Jurkat, Clone E6-1 (cell line): ENCODE data around the gene SUPT3H.

Experiments
- DNase-seq: peaks from one replicate; pipeline ENCODE4 v3.0.0-alpha.2; 2011; ENCODE audit warnings: low read depth, low spot score
- H3K4me3 ChIP-seq: 2 replicates; pipeline ENCODE4 v1.5.1; 2011; ENCODE audit warnings: mild to moderate bottlenecking, low read length, control low read depth, moderate library complexity

SUPT3H gene

DNA sequence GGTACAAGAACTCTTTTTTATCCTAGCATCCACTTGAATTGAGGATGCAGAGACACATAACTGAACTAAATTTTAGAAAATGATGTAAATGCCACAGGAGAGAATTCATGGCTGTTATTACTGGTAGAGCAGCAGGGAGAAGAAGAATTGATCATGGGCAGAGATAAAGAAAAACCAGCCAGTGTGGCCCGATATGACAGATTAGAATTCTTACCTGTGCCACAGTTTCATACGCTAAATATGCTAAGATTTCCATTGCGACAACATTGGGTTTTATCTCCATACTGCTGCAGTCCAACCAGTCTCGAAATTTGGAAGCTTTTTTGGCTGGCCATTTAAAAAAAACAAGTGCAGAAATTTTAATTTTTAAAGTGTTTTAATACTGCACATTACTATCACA lies 423.5 kb downstream of the SUPT3H start:
- DNase-seq, result no peak
- no peak overlapping the region for H3K4me3 ChIP-seq

DNA sequence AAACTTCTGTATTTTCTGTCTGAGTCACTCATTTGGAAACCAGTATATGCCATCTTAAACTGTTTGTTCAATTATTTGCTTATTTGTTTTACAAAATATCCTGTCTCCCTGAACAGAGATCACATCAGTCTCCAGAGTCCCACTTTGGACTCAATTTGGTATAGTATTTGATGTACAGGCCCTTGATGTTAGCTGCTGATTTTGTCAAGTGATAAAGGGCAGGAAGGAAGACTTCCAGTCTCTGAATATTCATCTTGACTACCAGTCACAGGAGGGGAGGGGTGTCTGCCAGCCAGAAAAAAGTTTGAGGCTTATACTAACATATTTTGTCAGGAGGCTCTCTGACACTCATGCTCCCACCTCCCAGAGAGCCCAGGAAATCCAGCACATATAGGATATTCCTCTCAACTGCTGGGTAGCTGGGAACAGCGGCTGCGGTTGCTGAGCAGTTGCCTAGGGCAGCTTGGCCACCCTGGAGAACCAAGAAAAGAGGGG lies 426.4 kb downstream of the SUPT3H start:
- H3K4me3 ChIP-seq, result no peak overlapping the region
- peak; percentile 49 for DNase-seq

DNA sequence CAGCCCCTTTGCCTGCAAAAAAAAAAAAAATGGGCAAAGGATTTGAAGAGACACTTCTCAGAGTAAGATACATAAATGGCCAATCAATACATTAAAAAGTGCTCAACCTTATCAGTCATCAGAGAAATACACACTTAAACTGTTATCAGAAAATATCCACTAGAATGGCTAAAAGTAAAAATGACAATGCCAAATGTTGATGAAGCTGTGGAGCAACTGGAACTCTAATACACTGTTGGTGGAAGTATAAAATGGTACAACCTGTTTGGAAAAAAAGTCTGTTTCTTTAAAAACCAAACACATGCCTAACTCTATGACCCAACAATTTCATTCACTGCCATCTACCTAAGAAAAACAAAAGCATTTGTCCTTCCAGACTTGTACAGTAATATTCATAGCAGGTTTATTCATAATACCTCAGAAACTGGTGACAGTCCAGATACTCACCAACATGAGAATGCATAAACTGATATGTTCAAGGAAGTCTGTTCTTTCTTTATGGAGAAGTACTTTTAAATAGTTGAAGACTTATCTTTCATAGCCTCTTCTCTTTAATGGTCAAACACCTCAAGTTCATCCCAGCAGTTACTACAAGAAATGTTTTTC lies 428.0 kb downstream of the SUPT3H start:
- no peak overlapping the region for H3K4me3 ChIP-seq
- DNase-seq, result no peak

DNA sequence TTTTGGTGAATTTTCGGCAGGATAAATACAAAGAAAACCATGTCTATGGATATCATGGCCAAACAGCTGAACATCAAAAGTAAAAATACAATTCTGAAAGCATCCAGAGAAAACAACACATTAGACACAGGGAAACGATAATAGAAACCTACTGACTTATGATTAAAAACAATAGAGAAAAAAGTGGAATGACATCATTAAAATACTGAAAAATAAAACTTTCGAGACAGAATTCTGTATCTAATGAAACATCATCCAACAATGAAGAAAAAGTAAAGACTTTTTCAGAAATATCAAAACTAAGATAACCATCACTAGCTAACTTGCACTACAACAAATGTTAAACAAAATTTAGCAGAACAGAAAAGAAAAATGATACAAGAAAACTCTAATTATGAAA lies 434.2 kb downstream of the SUPT3H start:
- no peak for DNase-seq
- H3K4me3 ChIP-seq, result no peak overlapping the region

DNA sequence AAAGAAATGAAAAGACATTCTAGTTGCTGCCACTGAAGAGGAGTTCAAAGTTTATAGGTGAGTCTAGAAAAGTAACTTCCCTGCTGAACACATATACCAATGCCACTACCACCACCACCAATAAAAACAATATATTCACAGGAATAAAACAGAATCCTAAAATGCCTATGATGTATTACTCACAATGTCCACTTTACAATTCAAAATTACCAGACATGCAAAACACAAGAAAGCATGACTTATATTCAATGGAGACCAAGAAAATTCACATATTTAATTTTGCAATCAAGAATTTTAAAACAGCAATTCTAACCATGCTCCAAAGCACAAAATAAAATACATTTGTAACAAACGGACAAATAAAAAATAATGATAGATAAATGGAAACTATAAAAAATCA lies 434.9 kb downstream of the SUPT3H start:
- H3K4me3 ChIP-seq, result no peak overlapping the region
- no peak for DNase-seq

DNA sequence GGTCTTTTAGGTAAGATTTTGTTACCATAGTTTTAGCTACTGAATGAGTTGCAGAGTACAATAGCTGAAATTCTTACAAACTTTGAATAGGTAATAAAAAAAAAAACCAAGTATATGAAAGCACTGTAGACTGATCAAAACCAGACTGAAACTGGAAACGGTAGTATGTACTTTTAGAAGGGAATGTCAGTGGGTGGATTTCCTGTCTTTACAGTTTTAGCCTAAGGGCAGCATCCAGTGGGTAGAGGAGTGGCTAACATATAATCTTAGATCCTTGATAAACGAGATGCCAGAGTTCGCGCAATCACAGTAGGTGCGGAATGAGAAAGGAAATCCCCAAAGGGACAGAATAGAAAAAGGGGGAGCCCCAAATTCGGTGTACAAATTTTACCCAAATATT lies 435.5 kb downstream of the SUPT3H start:
- H3K4me3 ChIP-seq, result no peak overlapping the region
- DNase-seq, result no peak

DNA sequence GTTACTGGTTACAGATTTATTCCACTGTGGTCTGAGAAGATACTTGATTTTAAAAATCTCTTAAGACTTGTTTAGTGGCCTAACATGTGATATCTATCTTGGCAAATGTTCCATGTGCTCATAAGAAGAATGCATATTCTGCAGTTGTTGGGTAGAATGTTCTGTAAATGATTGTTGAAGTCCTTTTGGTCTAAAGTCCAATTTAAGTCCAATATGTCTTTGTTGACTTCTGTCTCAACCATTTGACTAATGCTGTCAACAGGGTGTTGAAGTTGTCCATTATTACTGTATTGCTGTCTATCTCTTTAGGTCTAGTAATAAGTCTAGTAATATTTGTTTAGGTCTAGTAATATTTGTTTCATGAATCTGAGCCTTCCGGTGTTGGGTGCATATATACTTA lies 437.4 kb downstream of the SUPT3H start:
- no peak for DNase-seq

DNA sequence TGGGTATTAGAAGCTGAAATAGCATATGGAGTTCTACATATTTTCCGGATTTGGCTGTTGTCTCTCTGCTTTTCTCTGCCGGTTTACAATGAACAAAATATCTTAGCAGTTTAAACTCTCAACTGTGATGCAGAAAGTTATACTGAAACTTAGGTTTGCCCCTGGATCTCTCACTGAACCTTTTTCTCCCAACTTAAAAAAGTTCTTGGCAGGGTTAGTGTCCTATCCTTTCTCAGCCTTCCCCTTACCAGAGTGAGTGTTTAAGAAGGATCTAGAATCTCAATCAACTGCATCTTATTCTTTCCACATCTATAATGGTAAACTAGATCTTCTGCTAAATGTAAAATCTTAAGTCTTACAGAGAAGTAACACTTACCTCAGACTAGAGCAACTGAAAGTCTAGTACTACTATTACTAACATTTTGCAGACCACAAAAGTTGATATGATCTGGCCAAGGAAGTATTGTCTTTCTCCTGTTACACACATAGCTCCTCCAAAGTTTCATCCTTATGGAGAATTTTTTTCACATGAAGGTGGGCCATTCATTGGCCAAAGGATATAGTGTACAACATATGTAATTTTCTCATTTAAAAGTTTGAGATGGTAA lies 441.9 kb downstream of the SUPT3H start:
- no peak for DNase-seq
- no peak overlapping the region for H3K4me3 ChIP-seq

More for the DNA sequence above, 437.4 kb downstream of the SUPT3H start:
- H3K4me3 ChIP-seq, result no peak overlapping the region

DNA sequence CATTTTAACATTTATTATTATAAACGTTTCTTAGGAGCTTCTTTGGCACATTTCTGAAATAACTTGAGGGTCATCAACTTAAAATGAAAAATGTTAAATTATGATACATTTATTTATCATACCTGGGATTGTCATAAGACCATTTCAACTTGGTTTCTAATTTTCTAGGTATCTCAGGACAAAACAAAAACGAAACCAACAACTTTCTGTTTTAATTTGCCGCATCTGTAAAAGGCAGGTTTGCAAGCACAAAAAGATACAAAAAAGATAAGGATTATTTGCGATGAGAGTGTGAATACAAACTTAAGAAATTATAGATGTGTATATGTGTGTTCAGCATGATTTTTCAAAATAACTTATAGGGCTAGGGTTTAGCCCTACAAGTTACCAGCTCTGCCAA lies 444.6 kb downstream of the SUPT3H start:
- peak; percentile 47 for DNase-seq
- peak overlapping the region; percentile 38 for H3K4me3 ChIP-seq

DNA sequence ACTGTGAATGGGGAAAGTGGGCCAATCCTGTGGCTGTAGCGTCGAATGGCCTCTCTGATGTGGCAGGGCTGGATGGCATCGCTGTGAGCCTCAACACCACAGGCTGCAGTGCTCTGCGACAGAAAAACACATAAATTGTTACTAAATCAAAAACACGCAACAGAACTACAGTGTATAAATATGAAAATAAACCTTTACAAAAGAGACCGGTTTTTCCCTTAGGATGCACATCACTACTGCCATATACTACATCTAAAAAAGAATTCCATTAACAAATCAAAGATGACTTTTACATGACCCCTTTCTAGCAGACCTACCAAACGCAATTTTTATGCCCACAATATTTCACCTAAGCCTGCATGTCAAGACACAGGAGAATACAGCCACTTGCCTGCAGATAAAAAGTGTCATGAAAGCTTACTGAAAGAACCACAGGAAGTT lies 445.1 kb downstream of the SUPT3H start:
- H3K4me3 ChIP-seq, result peak overlapping the region; percentile 38
- peak; percentile 31 for DNase-seq

DNA sequence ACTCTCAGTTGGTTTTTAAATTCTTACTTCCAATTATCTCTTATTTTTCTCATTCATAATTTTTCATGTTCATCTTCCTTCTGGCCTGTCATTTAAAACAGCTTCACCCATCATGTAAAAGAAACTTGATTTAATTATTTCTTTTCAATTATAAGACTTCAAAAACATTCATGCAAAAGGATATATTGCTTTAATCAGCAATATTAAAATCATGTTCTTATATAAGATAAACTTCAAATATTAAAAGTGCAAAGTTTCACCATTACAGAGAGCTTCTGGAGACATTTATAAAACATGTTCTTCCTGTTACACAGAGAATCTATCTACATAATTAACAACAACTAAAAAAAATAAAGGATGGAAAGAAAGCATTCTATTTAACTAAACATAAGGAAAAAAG lies 446.3 kb downstream of the SUPT3H start:
- DNase-seq, result no peak

DNA sequence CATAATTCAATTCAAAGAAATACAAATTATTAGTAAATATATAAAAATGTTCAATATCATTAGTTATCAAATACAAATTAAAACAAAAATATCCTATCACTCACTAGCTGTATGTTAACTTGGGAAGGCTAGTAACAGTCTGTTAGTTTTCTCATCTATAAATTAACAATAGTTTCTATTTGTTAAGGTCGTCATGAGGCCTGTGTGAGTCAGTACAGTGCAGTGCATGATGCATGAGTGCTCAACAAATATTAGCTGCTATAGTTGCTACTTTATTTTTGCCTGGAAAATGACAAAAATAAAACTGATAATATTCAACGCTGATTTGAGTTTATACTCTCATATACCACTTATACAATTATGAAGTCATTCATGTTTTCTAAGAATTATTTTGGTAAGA lies 451.2 kb downstream of the SUPT3H start:
- no peak for DNase-seq

More for the DNA sequence above, 446.3 kb downstream of the SUPT3H start:
- no peak overlapping the region for H3K4me3 ChIP-seq

DNA sequence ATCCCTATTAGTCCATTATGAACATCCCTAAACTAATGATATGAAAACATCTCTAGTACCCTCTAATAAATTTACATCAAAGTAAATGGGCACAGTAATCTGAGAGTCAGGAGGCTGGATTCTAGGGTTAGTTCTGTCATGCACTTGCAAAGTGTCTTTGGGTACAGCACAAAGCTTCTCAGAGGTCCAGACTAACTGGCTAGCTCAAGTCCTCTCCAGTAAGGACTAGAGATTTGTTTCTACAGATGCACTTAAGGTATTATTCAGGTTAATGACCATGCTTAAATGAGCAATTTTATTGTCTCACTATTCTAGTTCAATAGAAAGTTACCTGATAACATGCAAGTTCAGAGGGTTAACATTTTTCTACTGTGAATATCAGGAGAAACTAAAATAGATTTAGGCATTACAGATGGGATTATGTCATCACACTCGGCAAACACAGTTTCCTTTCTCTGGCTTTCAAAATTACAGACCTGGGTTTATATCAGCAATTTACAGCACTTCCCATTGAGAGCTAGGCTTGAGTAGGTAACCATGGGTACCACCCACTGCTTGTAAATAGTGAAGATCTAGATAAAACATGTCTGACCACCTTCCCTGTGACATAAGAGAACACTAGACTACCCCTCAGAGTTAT lies 452.5 kb downstream of the SUPT3H start:
- peak; percentile 29 for DNase-seq
- no peak overlapping the region for H3K4me3 ChIP-seq

More for the DNA sequence above, 451.2 kb downstream of the SUPT3H start:
- no peak overlapping the region for H3K4me3 ChIP-seq

DNA sequence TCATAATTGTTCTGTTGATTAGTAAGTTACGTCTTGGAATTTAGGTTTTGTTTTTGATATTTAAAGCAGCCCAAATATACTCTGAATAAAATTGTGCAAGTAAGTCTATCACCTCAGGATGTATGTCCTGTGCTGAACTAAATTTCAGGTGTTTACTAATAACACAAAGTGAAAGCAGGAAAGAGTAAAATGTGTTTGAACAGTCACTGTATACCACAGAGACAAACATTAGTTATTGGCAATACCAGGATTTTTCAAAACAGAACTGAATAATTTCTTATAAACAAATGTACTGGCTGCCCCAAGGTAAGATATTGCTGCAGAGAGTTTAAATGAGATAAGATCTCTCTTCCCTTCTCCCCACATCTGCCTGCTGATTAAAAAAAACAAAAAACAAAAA lies 454.3 kb downstream of the SUPT3H start:
- DNase-seq, result no peak
- H3K4me3 ChIP-seq, result no peak overlapping the region

DNA sequence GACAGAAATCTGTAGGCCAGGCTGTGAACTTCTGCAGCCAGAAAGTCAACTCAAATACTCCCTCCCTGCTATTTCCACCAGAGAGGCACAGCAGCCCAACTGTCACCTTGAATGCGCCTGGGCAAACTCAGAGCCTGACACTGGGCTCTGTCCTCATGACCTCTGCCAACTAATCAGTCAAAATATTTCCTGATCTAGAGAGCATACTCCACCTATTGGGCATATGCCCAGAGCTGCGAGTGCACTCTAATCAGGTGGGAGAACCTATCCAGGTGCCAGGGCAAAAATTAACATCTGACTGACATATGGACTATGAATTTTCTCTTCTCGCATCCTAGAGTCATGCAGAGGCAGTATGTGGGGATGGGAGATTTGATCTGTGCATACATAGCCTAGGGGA lies 455.9 kb downstream of the SUPT3H start:
- H3K4me3 ChIP-seq, result no peak overlapping the region
- DNase-seq, result no peak

DNA sequence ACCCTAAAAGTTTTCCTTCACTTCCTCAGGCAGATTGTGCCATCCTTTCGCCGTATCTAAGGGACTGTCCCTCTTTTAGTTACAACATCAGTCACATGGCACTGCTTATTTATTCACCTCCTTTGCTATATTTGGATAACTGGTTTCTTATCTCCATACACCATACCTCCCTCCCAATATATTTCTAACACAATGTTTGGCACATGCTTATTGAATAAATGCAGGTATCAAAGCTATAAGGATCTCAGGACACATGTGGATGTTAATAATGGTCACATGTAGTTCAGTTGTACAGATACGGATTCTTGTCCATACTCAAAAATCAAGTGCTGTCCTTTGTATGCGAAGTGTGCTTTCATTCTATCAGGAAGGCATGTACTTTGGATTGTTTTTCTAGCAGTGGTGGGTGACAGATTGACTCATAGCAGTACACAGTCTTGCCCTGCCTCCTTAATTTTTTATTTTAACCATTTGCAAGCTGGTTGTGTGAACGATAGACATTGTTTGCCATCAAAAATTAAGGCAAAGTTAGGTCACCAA lies 456.7 kb downstream of the SUPT3H start:
- no peak overlapping the region for H3K4me3 ChIP-seq
- no peak for DNase-seq

DNA sequence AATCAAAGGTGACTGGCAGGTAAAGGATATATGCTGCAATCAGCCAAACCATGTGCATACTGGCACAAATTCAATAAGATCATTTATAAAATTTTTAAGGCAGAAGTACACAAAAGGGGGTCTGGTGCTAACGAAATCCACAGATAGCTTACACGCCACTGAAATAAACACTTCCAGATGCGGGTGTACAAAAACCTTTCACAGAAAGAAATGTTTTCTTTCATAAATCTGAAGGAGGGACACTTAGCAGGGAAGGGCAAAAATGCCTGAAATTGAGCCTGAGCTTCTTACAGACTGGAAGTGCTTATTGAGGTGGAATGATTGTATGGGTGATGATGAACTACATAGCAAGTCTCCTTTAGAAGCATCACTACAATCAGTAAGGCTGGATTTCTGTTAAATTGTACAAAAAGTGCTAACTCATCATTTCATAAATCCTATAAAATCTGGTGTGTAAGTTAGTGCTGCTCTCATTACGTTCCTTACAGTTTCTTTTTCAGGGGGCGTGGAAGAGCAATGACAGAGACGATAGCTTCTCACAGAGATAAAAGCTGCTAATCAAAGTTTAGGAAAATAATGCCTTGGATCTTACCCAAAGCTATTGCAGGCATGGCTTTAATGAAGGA lies 458.9 kb downstream of the SUPT3H start:
- no peak overlapping the region for H3K4me3 ChIP-seq

DNA sequence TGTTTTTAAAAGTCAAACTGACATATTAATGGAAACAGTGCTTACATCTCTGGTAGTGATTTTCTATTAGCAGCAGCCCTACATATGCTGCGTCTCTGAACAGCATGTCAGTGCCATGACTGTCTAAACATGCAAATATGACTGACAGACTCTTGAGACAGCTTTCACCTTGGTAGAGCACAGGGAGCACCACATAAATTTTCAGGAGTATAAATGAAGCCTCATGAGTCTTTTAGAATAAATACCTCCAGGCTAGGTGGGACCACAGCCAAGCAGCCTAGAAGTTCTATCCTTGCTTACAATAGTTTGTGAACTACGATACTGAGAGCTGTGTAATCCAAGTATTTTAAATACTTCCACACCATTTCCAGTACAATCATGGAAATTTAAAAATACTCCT lies 460.3 kb downstream of the SUPT3H start:
- no peak overlapping the region for H3K4me3 ChIP-seq
- no peak for DNase-seq

More for the DNA sequence above, 458.9 kb downstream of the SUPT3H start:
- no peak for DNase-seq

DNA sequence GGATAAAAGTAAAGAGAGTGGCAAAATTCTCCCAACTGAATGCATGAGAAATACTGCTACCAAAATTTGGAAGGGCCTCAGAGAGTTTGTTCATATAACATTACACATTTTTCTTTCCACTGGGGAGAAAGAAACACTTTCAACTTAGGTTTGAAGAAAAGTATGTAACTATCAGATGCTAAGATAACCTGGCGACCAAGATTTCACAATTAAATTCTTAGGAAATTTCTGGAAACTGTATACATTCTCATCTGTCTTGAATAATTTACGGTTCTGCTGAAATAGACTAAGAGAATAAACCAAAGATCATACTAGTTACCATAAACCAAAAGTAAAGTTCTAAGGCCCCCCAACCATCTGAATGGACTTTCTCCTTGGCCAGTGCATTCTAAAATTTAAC lies 462.6 kb downstream of the SUPT3H start:
- DNase-seq, result no peak
- no peak overlapping the region for H3K4me3 ChIP-seq

DNA sequence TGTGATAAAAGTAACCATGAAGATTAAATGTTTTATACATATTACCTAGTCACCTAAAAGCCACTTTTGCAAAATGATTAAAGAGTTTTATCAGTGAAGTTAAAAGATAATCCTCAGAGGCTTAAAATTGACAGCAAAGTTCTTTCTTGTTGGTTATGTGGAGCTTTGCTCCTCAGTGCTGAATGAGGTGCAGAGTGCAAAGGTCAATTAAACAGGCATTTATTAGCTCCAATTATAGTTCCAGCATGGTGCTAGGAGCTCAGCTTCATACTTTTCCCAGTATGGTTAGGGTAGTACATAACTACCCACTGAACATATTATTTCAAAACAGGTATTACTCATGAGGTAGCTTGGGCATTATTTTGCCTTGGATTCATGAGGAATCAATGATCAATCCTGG lies 463.6 kb downstream of the SUPT3H start:
- no peak overlapping the region for H3K4me3 ChIP-seq

More for the DNA sequence above, 463.6 kb downstream of the SUPT3H start:
- DNase-seq, result no peak
